ENCODE results near the gene SPACA4.

The SPACA4 gene

DNA sequence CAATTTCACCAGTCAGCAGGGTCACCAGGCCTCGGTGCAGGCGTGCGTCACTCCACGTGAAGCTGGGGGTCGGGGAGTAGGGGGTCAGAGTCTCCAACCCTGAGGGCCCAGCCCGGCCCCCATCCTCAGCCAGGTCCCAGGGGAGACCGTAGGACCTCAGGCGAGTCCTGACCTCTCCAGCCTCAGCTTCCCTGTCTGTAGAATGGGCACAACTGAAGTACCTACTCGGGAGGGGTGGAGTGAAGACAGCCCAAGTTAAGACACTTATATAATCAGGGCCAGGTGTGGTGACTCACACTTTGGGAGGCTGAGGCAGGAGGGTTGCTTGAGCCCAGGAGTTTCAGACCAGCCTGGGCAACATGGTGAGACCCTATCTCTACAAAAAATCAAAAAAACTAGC, 2.7 kb upstream of the SPACA4 start:
- TF ChIP-seq, protein P1, sequence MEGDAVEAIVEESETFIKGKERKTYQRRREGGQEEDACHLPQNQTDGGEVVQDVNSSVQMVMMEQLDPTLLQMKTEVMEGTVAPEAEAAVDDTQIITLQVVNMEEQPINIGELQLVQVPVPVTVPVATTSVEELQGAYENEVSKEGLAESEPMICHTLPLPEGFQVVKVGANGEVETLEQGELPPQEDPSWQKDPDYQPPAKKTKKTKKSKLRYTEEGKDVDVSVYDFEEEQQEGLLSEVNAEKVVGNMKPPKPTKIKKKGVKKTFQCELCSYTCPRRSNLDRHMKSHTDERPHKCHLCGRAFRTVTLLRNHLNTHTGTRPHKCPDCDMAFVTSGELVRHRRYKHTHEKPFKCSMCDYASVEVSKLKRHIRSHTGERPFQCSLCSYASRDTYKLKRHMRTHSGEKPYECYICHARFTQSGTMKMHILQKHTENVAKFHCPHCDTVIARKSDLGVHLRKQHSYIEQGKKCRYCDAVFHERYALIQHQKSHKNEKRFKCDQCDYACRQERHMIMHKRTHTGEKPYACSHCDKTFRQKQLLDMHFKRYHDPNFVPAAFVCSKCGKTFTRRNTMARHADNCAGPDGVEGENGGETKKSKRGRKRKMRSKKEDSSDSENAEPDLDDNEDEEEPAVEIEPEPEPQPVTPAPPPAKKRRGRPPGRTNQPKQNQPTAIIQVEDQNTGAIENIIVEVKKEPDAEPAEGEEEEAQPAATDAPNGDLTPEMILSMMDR (IDR thresholded peaks at IDR 0.05; ENCODE audit: extremely low read depth, insufficient read depth, missing control alignments): no peak
- no peak for DNase-seq (ENCODE audit: low spot score)
- in situ Hi-C loops (cut with MboI; ENCODE audit: low pct_unique_long_range_greater_than_20kb, low sequenced_read_pairs, unreplicated experiment): no loop called here

DNA sequence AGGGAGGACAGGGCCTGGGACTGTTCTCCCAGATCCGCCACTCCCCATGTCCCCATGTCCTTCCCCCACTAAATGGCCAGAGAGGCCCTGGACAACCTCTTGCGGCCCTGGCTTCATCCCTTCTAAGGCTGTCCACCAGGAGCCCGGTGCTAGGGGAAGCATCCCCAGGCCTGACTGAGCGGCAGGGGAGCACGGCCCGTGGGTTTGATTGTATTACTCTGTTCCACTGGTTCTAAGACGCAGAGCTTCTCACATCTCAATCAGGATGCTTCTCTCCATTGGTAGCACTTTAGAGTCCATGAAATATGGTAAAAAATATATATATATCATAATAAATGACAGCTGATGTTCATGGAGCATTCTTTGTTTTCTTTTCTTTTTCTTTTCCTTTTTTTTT, 815 bp downstream of the SPACA4 start:
- no peak for DNase-seq (ENCODE audit: low spot score)
- TF ChIP-seq, protein P1 (IDR thresholded peaks at IDR 0.05; ENCODE audit: extremely low read depth, insufficient read depth, missing control alignments): no peak
- in situ Hi-C loops (cut with MboI; ENCODE audit: low pct_unique_long_range_greater_than_20kb, low sequenced_read_pairs, unreplicated experiment): no loop called here

DNA sequence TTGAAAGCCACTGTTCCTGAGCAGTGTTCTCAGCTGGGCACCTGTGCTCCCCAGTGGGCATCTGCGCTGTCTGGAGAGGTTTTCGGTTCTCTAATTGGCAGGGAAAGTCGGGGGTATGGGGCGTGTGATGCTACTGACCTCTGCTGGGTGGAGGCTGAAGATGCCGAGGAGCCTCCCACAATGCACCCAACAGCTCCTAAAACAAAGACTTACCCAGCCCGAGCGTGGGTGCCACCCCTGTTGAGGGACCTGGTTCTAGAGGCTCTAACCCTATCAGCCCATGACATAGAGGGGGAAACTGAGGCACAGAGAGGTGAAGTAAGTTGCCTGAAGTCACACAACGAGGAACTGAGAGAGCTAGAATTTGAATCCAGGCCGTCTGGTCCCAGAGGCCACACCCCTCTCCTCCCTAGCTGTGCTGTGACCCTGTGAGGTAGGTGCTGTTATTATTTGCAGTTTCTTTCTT, 2.3 kb downstream of the SPACA4 start:
- in situ Hi-C loops (cut with MboI; ENCODE audit: low pct_unique_long_range_greater_than_20kb, low sequenced_read_pairs, unreplicated experiment): no loop called here
- TF ChIP-seq, protein P1 (IDR thresholded peaks at IDR 0.05; ENCODE audit: extremely low read depth, insufficient read depth, missing control alignments): peak; percentile 76
- DNase-seq (ENCODE audit: low spot score): peak; percentile 84

DNA sequence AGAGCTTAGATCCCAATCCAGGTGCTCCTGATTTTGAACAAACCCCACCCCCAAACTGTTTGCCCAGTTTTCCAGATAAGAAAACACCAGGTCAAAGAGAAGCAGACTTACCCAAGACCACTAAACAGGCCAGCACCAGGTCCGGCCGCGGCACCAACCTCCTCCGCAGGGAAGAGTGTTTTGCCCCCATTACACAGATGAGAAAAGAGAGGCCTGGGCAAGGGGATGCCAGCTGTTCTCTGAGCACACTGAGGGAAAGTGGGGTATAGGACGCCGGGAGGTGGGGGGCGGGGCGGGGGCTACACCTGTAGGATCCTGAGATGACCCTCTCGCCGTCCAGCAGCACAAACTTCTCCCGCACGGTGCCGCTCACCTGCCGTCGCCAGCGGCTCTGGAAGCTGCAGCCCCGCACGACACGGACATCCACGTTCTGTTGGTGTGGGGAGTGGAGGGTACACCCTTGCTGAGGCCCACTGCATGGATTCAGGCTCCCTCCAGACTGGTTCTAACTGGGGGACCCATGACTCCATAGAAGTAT, 3.1 kb downstream of the SPACA4 start:
- DNase-seq (ENCODE audit: low spot score): no peak
- in situ Hi-C loops (cut with MboI; ENCODE audit: low pct_unique_long_range_greater_than_20kb, low sequenced_read_pairs, unreplicated experiment): no loop called here
- TF ChIP-seq, protein P1 (IDR thresholded peaks at IDR 0.05; ENCODE audit: extremely low read depth, insufficient read depth, missing control alignments): no peak

DNA sequence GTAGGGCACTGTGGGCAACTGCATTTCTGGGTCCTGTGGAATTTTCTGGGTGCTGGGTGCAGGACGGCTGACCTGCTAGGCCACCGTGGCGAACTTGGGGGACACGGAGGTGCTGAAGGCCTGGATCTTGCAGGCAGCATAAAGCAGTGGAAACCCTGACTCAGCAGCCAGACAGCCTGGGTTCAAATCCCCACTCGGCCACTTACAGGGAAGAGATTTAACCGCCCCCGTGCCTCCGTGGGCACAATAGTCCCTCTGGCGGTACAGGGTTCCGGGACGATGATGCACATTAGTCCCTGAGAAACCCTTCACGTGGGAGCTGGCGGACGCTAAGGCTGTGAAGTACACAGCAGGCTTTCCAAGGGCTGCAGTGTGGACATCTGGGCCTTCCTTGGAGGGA, 5.3 kb downstream of the SPACA4 start:
- DNase-seq (ENCODE audit: low spot score): no peak
- in situ Hi-C loops (cut with MboI; ENCODE audit: low pct_unique_long_range_greater_than_20kb, low sequenced_read_pairs, unreplicated experiment): no loop called here
- TF ChIP-seq, protein P1 (IDR thresholded peaks at IDR 0.05; ENCODE audit: extremely low read depth, insufficient read depth, missing control alignments): no peak

DNA sequence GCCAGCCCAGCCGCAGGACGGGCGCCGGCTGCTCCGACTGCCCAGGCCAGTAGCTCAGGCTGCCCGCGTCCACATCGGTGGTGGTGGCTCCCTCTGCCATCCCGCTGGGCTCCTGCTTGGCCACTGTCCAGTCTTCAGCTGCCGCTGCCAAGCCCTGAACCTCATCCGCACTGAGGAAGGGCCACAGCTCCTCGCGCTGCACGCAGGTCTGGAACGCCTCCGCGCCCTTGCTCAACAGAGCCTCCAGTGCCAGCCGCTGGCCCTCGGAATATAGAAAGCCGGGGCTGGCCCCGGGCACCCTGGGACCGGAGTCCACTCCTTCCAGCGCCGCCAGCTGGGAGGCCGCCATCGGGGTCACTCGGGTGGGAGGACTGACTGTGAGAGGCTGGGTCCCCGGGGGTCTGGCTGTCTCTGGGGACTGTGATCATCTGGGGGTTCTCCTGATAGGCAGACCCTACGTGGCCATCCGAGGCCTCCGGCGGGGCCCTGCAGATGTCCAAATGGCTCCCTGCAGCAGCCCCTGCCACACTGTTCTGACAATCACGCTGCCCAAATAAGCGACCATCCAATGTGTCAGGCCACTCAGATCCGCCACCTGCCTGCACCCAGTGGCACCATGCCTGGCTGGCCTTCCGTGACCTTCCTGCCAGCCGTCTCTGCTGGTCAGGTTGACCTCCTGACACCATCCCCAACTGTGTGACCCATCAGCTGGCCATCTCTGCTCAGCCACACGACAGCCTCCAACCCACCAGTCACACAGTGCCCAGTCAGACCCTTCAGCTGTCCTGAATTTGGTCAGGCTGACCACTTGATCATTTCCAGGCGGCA, 6.7 kb downstream of the SPACA4 start:
- in situ Hi-C loops (cut with MboI; ENCODE audit: low pct_unique_long_range_greater_than_20kb, low sequenced_read_pairs, unreplicated experiment): no loop called here
- DNase-seq (ENCODE audit: low spot score): no peak

More for the DNA sequence above, 6.7 kb downstream of the SPACA4 start:
- TF ChIP-seq, protein P1 (IDR thresholded peaks at IDR 0.05; ENCODE audit: extremely low read depth, insufficient read depth, missing control alignments): no peak
